Measurements from ENCODE around the gene CCDC7. TPM values are rescaled to one million over a fixed set of nuclear protein-coding genes. Genes with fewer than 3 reads are reported as not detected.
A peak's percentile ranks its signal among the peaks of the same experiment; 100 is the strongest.
"Not testable (repeated sequence)": the region's sequence is repeated elsewhere in the genome, so short reads cannot be mapped to it uniquely, and the experiment has no call there.

The CCDC7 gene
- total and polyA plus RNA-seq, 2 experiments from 2014 or later, result 2.2 TPM

DNA sequence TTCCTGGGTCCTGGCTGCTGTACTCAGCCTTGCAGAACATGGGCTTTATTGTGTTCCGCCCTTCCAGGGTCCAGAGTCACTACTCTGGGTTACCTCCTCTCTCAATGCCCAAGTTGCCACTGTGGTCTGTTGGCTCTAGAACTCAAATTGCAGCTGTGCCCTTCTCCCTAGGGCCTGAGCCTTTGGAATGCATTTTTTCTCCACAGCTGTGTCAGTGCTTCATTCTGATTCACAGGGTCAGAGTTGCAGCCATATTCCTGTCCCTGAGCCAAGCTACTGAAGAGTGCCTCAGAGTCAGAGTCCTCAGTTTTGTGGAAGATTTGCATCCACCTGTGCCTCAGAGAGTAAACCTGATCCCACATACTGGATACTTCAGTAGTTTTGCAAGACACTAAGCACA, 344.5 kb downstream of the CCDC7 start:
- peak; percentile 70 for DNase-seq

DNA sequence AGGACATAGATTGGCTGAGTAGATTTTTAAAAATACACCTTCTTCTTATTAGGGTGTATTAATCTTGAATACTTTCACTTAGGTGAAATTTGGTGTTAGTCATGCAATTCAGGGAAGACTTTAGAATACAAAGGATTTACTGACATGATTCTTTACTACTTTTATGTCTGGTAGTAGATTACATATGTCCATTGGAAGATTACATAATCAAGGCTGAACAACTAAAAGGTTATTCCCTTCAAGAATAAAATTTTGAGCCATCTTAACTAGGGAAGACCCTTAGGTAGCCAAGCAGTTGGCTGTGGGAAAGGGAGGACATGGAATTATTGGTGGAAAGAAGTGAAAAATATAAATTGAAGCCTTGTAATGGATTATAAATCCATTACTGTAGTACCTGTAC, 347.1 kb downstream of the CCDC7 start:
- in situ Hi-C loops (cut with MboI), result loop anchor here (25.0 kb wide), 2 partner anchors 369 to 1844 kb away; no protein-coding TSS in a partner anchor
- TF ChIP-seq EZH2phosphoT487 (IDR thresholded peaks at IDR 0.05; ENCODE audit: insufficient read depth, low read depth) (no peak), EZH2 (IDR thresholded peaks at IDR 0.05; ENCODE audit: insufficient read depth, poor library complexity, severe bottlenecking) (no peak)

More for the DNA sequence above, 344.5 kb downstream of the CCDC7 start:
- Histone ChIP-seq H3K9ac (no peak overlapping the region), H3K79me2 (ENCODE audit: insufficient read depth) (no peaks in the 10 kb centered on the region), H3K36me3 (ENCODE audit: low read depth) (no peaks in the 10 kb centered on the region), H3K27ac (no peak overlapping the region), H2AFZ (no peak overlapping the region), H3K9me2 (ENCODE audit: insufficient read depth) (no peaks in the 10 kb centered on the region), H4K20me1 (ENCODE audit: insufficient read depth) (no peaks in the 10 kb centered on the region), H3K4me2 (ENCODE audit: unreplicated experiment) (no peak overlapping the region), H3K4me1 (ENCODE audit: insufficient read depth) (no peaks in the 10 kb centered on the region), H3K9me3 (ENCODE audit: low read depth) (peaks cover 4% of the 10 kb centered on the region), H3K4me3 (no peak overlapping the region), H3F3A (ENCODE audit: insufficient read depth) (no peaks in the 10 kb centered on the region), H3K27me3 (replicated peaks; ENCODE audit: insufficient read depth) (no peaks in the 10 kb centered on the region)
- 100% methylated on average over 1 of the region's 1 CpG for WGBS, 2 experiments (ENCODE audit: low coverage in 1 of 2, low lambda C conversion rate in 2 of 2, missing lambda C conversion rate in 2 of 2)
- in situ Hi-C loops (cut with MboI), result loop anchor here (25.0 kb wide), 2 partner anchors 372 to 1847 kb away; no protein-coding TSS in a partner anchor
- TF ChIP-seq EZH2 (IDR thresholded peaks at IDR 0.05; ENCODE audit: insufficient read depth, poor library complexity, severe bottlenecking), result no peak
- no peak for TF ChIP-seq EZH2phosphoT487 (IDR thresholded peaks at IDR 0.05; ENCODE audit: insufficient read depth, low read depth)

DNA sequence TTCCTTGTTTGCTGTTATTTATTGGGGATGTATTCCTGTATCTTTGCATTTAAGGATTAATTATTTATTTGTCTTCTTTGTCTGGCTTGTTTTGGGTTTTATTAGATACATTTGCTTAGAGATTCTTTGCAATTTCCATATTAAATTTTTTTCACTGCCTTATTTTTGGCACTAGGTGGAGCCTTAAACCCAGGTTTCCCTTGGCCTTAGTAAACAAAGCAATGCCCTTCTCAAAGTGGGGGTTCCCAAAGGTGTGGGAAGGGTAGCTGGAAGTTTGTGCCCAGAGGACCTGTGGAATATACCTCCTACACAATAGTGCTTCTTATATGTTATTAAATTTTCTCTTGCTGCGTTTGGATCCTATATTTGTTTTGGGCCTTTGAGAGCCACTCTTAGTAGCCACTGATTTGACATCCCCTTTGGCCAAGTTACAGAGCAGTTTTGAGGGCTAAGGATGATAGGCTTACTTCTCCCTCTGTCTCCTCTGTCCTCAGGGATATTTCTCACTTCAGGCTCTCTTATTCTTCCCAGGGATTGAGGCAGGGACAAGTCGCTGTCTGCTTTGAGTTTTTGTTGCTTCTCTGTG, 349.8 kb downstream of the CCDC7 start:
- TF ChIP-seq EZH2 (IDR thresholded peaks at IDR 0.05; ENCODE audit: insufficient read depth, poor library complexity, severe bottlenecking) (no peak), EZH2phosphoT487 (IDR thresholded peaks at IDR 0.05; ENCODE audit: insufficient read depth, low read depth) (no peak)
- Histone ChIP-seq H3K4me2 (ENCODE audit: unreplicated experiment) (no peak overlapping the region), H3K9ac (no peak overlapping the region), H3K9me3 (ENCODE audit: low read depth) (no peaks in the 10 kb centered on the region), H3K4me1 (ENCODE audit: insufficient read depth) (no peaks in the 10 kb centered on the region), H3K27me3 (replicated peaks; ENCODE audit: insufficient read depth) (no peaks in the 10 kb centered on the region), H3K36me3 (ENCODE audit: low read depth) (no peaks in the 10 kb centered on the region), H3K4me3 (no peak overlapping the region), H3K27ac (no peak overlapping the region), H4K20me1 (ENCODE audit: insufficient read depth) (no peaks in the 10 kb centered on the region), H3K79me2 (ENCODE audit: insufficient read depth) (no peaks in the 10 kb centered on the region), H2AFZ (0 out of 2 replicates have a peak overlapping the region, but pooled peaks have one; percentile 9), H3F3A (ENCODE audit: insufficient read depth) (no peaks in the 10 kb centered on the region), H3K9me2 (ENCODE audit: insufficient read depth) (no peaks in the 10 kb centered on the region)
- in situ Hi-C loops (cut with MboI), result loop anchor here (5.0 to 25.0 kb wide), 3 partner anchors 212 to 1842 kb away; no protein-coding TSS in a partner anchor
- DNase-seq, result peak; percentile 53
- WGBS, 2 experiments (ENCODE audit: low coverage in 1 of 2, low lambda C conversion rate in 2 of 2, missing lambda C conversion rate in 2 of 2), result 50 to 52% methylated on average over 2 of the region's 2 CpGs

More for the DNA sequence above, 347.1 kb downstream of the CCDC7 start:
- no peak overlapping the region for H3K27ac ChIP-seq
- H3K9me2 ChIP-seq (ENCODE audit: insufficient read depth), result no peaks in the 10 kb centered on the region
- H3F3A ChIP-seq (ENCODE audit: insufficient read depth), result no peaks in the 10 kb centered on the region
- H3K27me3 ChIP-seq (replicated peaks; ENCODE audit: insufficient read depth), result no peaks in the 10 kb centered on the region
- no peaks in the 10 kb centered on the region for H3K4me1 ChIP-seq (ENCODE audit: insufficient read depth)
- no peak overlapping the region for H3K9ac ChIP-seq
- peak; percentile 8 for DNase-seq
- H3K9me3 ChIP-seq (ENCODE audit: low read depth), result no peaks in the 10 kb centered on the region
- no peak overlapping the region for H3K4me3 ChIP-seq
- H2AFZ ChIP-seq, result no peak overlapping the region
- no peaks in the 10 kb centered on the region for H4K20me1 ChIP-seq (ENCODE audit: insufficient read depth)
- H3K79me2 ChIP-seq (ENCODE audit: insufficient read depth), result no peaks in the 10 kb centered on the region
- no peaks in the 10 kb centered on the region for H3K36me3 ChIP-seq (ENCODE audit: low read depth)
- H3K4me2 ChIP-seq (ENCODE audit: unreplicated experiment), result no peak overlapping the region

DNA sequence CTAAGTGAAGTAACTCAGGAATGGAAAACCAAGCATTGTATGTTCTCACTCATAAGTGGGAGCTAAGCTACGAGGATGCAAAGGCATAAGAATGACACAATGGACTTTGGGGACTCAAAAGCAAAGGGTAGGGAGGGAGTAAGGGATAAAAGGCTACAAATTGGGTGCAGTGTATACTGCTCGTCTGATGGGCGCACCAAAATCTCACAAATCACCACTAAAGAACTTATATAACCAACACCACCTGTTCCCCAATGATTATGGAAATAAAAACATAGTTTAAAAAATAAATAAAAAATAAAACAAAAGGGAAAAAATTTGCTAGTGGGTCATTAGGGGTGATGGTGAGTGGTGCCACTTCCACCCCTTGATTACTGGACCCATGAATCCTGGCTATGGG, 351.5 kb downstream of the CCDC7 start:
- H3F3A ChIP-seq (ENCODE audit: insufficient read depth); H3K9me3 ChIP-seq (ENCODE audit: low read depth); H3K4me2 ChIP-seq (ENCODE audit: unreplicated experiment); H3K79me2 ChIP-seq (ENCODE audit: insufficient read depth); H3K9ac ChIP-seq; H4K20me1 ChIP-seq (ENCODE audit: insufficient read depth); H2AFZ ChIP-seq; H3K36me3 ChIP-seq (ENCODE audit: low read depth); H3K27ac ChIP-seq; H3K4me3 ChIP-seq; H3K4me1 ChIP-seq (ENCODE audit: insufficient read depth); H3K9me2 ChIP-seq (ENCODE audit: insufficient read depth); DNase-seq; H3K27me3 ChIP-seq (replicated peaks; ENCODE audit: insufficient read depth): not testable (repeated sequence)
- WGBS, 2 experiments (ENCODE audit: low coverage in 1 of 2, low lambda C conversion rate in 2 of 2, missing lambda C conversion rate in 2 of 2), result 91 to 96% methylated on average over 3 of the region's 3 CpGs
- in situ Hi-C loops (cut with MboI), result loop anchor here (5.0 to 25.0 kb wide), 3 partner anchors 210 to 1840 kb away; no protein-coding TSS in a partner anchor

DNA sequence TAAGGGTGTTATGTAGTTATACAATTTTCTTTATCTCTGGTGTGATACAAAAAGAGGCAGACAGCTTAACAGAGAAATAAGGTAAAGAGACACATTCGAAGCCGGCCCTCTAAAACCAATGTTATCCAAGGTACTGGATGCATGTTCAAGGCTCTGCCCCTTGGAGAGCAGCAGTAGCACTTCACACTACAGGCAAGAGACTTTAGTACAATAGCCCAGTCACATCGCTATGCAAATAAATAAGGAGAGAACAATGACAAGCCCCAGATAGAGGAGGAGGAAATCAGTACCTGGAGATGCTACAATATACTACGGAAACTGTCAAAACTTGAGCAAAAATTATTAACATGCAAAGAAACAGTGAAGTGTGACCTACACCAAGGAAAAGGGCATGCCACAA, 401.0 kb downstream of the CCDC7 start:
- in situ Hi-C loops (cut with MboI), result no loop called here
- Histone ChIP-seq H2AFZ (no peak overlapping the region), H3K79me2 (ENCODE audit: insufficient read depth) (no peaks in the 10 kb centered on the region), H3K27ac (no peak overlapping the region), H3K4me1 (ENCODE audit: insufficient read depth) (no peaks in the 10 kb centered on the region), H3K27me3 (replicated peaks; ENCODE audit: insufficient read depth) (no peaks in the 10 kb centered on the region), H3F3A (ENCODE audit: insufficient read depth) (no peaks in the 10 kb centered on the region), H3K9me2 (ENCODE audit: insufficient read depth) (no peaks in the 10 kb centered on the region; the same call in 1 of the 2 replicates), H3K9me3 (ENCODE audit: low read depth) (no peaks in the 10 kb centered on the region), H3K36me3 (ENCODE audit: low read depth) (no peaks in the 10 kb centered on the region), H3K4me3 (no peak overlapping the region), H3K4me2 (ENCODE audit: unreplicated experiment) (no peak overlapping the region), H4K20me1 (ENCODE audit: insufficient read depth) (no peaks in the 10 kb centered on the region), H3K9ac (no peak overlapping the region)
- DNase-seq, result no peak
- TF ChIP-seq EZH2phosphoT487 (IDR thresholded peaks at IDR 0.05; ENCODE audit: insufficient read depth, low read depth) (no peak), EZH2 (IDR thresholded peaks at IDR 0.05; ENCODE audit: insufficient read depth, poor library complexity, severe bottlenecking) (no peak)
- WGBS, 2 experiments (ENCODE audit: low coverage in 1 of 2, low lambda C conversion rate in 2 of 2, missing lambda C conversion rate in 2 of 2), result 98 to 99% methylated on average over 4 of the region's 4 CpGs

All from GM23248 (cell line).